Breast epithelium (tissue), 3 donors: ENCODE data around the gene NAALADL2.

ENCODE experiments used
- CTCF ChIP-seq, 3 donors: fragments of 450-650 bp; IDR thresholded peaks; one replicate each; pipeline ENCODE4 v1.5.1; 2016 to 2017; ENCODE audit warnings: antibody characterized with exemption in 3 of 3, mild to moderate bottlenecking in 3 of 3, moderate library complexity in 3 of 3
- POLR2A ChIP-seq: fragments of 450-650 bp; IDR thresholded peaks from one replicate; pipeline ENCODE4 v1.6.1; 2016; ENCODE audit warnings: antibody characterized with exemption, mild to moderate bottlenecking, moderate library complexity
- POLR2AphosphoS5 ChIP-seq, 3 donors: sonication (generic); formaldehyde crosslinking; IDR thresholded peaks; one replicate each; pipeline ENCODE4 v1.6.1; 2017; ENCODE audit warnings: antibody characterized with exemption in 3 of 3

DNA sequence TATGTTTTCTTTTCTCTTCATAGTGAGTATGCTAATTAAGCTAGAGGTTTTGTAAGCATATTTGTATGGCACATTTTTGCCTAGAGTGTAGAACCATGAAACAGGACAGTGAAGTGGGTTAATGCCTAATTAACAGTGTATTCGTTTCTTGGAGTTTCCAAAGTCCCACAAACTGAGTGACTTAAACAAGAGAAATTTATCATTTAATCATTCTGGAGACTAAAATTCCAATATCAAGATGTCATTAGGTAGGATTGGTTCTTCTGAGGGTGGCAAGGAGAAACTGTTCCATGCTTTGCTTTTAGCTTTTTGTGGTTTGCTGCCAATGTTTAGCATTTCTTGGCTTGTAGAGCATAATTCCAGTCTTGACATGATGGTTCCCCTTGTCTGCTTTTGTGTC, 734.2 kb downstream of the NAALADL2 start:
- TF ChIP-seq CTCF (IDR thresholded peaks at IDR 0.05) (no peak), POLR2A (no peak), POLR2AphosphoS5 (IDR thresholded peaks at IDR 0.05) (no peak)
